Cardiac muscle cell (in vitro differentiated cells and primary cell): Measurements from ENCODE around the gene KCNMB2. TPM values are rescaled to one million over a fixed set of nuclear protein-coding genes. Genes with fewer than 3 reads are reported as not detected.
A peak's percentile ranks its signal among the peaks of the same experiment; 100 is the strongest.

ENCODE experiments used
- DNase-seq, 2 donors: peaks; one replicate each; pipeline versions ENCODE4 v3.0.0 to v3.0.0-alpha.2; 2010 to 2017; ENCODE audit warnings: low read depth in 1 of 2, low spot score in 1 of 2
- H3K27ac ChIP-seq: fragments of 200-600 bp; sonication (generic); 2 replicates; pipeline ENCODE4 v1.5.1; 2016
- H3K27me3 ChIP-seq: fragments of 200-600 bp; sonication (generic); 2 replicates; pipeline ENCODE4 v1.6.0; 2016; ENCODE audit warnings: control low read depth
- H3K36me3 ChIP-seq: fragments of 200-600 bp; sonication (generic); 2 replicates; pipeline ENCODE4 v1.5.1; 2016; ENCODE audit warnings: control low read depth
- H3K4me1 ChIP-seq: fragments of 200-600 bp; sonication (generic); 2 replicates; pipeline ENCODE4 v1.8.1; 2017; ENCODE audit warnings: low read depth, mild to moderate bottlenecking, mixed run types
- H3K4me3 ChIP-seq: fragments of 200-600 bp; sonication (generic); 2 replicates; pipeline ENCODE4 v1.5.1; 2016; ENCODE audit warnings: mild to moderate bottlenecking
- H3K9me3 ChIP-seq: fragments of 200-600 bp; sonication (generic); 2 replicates; pipeline ENCODE4 v1.5.1; 2017; ENCODE audit warnings: low read depth, mild to moderate bottlenecking, control low read depth
- CTCF ChIP-seq: IDR thresholded peaks from 2 replicates; pipeline ENCODE4 v1.5.1; 2012; ENCODE audit warnings: low read depth, mild to moderate bottlenecking, low read length
- polyA plus RNA-seq: library from polyadenylated mRNA; unstranded; fragments of >200 nt; fragmentation: Nextera tagmentation; extraction: Ambion mirVana; gene quantifications from 2 replicates; pipeline ENCODE4 v1.2.1, GENCODE V29; 2016
- total RNA-seq: library from RNA; depleted of rRNA; stranded (reverse); fragments of >200 nt; gene quantifications from 2 replicates; pipeline ENCODE4 v1.2.3, GENCODE V29; 2016

KCNMB2 gene
- total and polyA plus RNA-seq, 2 experiments from 2014 or later: 0.33 TPM; not detected in 1

- no peak for TF ChIP-seq CTCF
- Histone ChIP-seq H3K4me3 (no peak overlapping the region), H3K27ac (no peak overlapping the region), H3K27me3 (no peaks in the 10 kb centered on the region), H3K9me3 (no peaks in the 10 kb centered on the region), H3K36me3 (no peaks in the 10 kb centered on the region), H3K4me1 (no peaks in the 10 kb centered on the region)
- no peak for DNase-seq
Measured at GRCh38 chr3:178840586-178840985, 304.4 kb downstream of the KCNMB2 start.

- Histone ChIP-seq H3K27ac (no peak overlapping the region), H3K36me3 (no peaks in the 10 kb centered on the region), H3K27me3 (no peaks in the 10 kb centered on the region), H3K9me3 (no peaks in the 10 kb centered on the region), H3K4me1 (no peaks in the 10 kb centered on the region), H3K4me3 (no peak overlapping the region)
- no peak for DNase-seq
- TF ChIP-seq CTCF: no peak
Measured at GRCh38 chr3:178841011-178841410, 304.8 kb downstream of the KCNMB2 start.

GRCh38 chr3:178844916-178845315, 308.7 kb downstream of the KCNMB2 start:
- Histone ChIP-seq H3K36me3 (no peaks in the 10 kb centered on the region), H3K4me3 (no peak overlapping the region), H3K27me3 (no peaks in the 10 kb centered on the region), H3K4me1 (no peaks in the 10 kb centered on the region), H3K27ac (no peak overlapping the region), H3K9me3 (no peaks in the 10 kb centered on the region)
- DNase-seq: no peak
- no peak for TF ChIP-seq CTCF

DNA sequence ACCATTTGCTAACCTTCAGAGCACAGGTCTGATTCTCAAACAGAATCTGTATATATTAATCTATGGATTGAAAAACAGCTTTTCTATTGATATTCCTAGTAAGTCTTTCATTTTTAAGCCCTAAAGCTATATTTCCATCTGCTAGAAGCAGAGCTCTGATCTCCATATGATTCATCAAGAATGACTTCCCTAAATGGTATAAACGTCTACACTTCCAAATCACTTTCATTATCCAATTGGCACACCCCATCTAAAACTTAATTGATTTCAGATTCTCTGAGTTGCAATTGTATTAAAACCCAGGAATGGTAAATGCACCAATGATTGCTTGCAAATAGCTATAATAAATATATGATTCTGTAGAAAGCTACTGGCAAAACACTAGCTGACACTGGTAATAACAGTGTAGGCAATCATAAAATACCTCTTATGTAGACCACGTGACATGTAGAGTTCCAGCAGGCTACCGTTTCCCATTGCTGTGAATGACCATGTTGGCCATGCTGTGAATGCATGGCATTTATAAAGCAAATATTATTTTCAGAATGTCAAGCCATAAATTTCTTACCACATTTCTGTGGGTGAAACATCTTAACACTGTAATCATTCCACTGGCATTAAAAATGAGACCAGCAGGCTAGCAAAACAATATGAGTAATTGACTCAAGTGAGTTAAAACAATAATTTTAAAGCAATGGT, 309.3 kb downstream of the KCNMB2 start:
- no peaks in the 10 kb centered on the region for H3K36me3 ChIP-seq
- H3K4me1 ChIP-seq: no peaks in the 10 kb centered on the region
- H3K4me3 ChIP-seq: no peak overlapping the region
- H3K27ac ChIP-seq: no peak overlapping the region
- H3K9me3 ChIP-seq: no peaks in the 10 kb centered on the region
- no peak for DNase-seq
- no peaks in the 10 kb centered on the region for H3K27me3 ChIP-seq
- TF ChIP-seq CTCF: no peak

DNA sequence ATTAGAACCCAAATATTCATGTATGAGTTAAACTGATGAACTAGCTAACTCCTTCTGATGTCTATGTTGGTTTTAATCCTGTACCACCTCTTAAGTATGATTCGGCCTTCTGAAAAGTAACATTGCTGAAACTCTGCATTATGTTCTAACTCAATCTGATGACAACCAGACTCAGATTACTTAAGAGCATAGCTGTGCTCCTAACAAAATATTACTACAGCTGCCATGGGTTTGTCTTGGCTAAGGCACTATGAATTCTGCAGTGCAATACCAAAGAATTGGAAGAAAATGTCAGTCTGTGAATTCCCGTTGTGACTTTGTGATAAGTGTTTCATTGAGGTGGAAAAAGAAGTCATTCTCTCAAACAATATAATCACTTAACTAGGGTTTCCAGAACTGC, 311.0 kb downstream of the KCNMB2 start:
- Histone ChIP-seq H3K4me1 (no peaks in the 10 kb centered on the region), H3K27me3 (no peaks in the 10 kb centered on the region), H3K9me3 (no peaks in the 10 kb centered on the region), H3K27ac (no peak overlapping the region), H3K36me3 (no peaks in the 10 kb centered on the region), H3K4me3 (no peak overlapping the region)
- no peak for TF ChIP-seq CTCF
- DNase-seq: peak in 1 of 2 donors; percentile 6
